GM18505 (cell line): ENCODE data around the gene TSPAN3.

Source experiments
- ATAC-seq: cut with Tn5 transposase; IDR thresholded peaks from one replicate; pipeline ENCODE4 v1.9.1; 2021; ENCODE audit not compliant: unreplicated experiment
- POLR2A ChIP-seq: IDR thresholded peaks from 4 replicates; pipeline ENCODE4 v1.6.1; 2011; ENCODE audit warnings: borderline replicate concordance; ENCODE audit not compliant: insufficient read depth, insufficient read length; ENCODE audit errors: extremely low read depth

TSPAN3 gene

DNA sequence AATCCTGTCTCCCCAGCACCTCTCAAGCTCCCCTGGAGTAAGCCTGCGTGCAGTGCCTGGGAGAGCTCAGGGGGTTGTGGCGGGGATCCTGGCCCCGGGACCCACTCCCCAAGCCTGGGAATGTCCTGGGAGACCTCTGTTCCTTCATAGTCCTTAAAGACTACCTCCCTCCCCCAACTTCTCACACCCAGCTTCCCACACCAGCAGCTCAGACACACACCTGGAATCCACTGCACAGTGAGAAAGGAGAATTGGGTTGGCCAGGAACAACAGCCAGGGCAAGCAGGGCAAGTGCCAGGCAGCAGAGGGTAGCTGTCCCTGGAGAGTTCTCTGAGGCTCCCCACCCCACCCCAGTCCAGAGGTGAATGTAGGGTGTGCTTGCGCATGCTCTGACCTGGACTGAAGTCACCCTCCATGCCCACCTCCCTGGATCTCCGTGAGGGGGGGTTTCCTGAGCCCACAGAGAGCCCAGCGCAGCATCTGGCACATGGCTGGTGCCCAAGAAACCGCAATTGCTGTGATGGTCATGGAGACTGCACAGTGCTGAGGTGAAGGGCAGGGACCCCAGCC is 53.7 kb downstream of the TSPAN3 start:
- no peak for TF ChIP-seq POLR2A
- no peak for ATAC-seq

DNA sequence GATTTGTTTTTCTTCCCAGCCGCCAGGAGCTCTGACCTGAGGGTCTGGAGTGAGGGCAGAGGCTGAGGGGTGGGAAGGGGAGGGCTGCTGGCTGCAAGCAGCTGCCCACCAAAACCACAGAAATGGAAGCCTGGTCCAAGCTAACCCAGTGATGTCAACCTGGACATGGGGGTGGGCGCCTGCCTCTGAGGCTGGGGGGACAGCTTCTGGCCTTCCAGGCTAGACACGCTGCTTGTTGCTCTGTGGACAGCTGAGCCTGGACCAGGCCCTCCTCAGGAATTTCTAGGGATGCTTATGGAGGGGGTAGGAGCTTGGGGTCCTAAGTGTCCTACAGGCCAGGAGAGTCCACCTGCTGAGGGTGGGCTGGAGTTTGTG is 54.6 kb downstream of the TSPAN3 start:
- no peak for TF ChIP-seq POLR2A
- no peak for ATAC-seq

DNA sequence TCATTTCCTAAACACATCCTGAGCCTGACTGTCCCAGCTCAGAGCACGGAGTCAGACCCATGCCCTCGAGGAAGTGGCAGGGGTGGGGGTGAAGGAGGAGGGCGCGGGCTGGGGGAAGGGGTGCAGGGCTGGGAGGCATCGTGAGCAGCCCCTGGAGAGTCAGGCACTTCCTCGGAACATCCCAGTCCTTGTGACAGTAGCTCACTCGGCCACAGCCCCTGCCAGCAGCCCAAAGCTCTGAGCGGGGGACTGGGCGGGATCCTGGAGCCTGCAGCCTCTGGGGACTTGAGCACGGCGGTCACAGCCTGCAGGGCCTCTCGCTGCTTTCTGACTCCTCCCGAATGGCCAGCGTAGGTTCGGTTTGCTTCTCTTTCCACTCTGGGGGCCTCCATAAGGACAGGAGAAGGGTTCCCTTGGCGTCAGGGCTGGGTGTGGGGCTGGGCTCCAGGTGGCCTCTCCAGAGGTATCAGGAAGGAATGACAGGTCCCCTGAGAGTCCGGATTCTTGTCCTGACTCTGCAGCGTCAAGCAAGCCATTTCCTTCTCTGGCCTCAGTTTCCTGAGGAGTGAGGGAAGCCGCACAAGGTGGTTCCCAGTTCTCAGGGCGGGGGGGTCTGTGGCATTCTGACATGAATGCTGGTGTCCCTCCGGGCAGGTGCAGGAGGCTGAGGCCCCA is 55.1 kb downstream of the TSPAN3 start:
- ATAC-seq = no peak
- no peak for TF ChIP-seq POLR2A

DNA sequence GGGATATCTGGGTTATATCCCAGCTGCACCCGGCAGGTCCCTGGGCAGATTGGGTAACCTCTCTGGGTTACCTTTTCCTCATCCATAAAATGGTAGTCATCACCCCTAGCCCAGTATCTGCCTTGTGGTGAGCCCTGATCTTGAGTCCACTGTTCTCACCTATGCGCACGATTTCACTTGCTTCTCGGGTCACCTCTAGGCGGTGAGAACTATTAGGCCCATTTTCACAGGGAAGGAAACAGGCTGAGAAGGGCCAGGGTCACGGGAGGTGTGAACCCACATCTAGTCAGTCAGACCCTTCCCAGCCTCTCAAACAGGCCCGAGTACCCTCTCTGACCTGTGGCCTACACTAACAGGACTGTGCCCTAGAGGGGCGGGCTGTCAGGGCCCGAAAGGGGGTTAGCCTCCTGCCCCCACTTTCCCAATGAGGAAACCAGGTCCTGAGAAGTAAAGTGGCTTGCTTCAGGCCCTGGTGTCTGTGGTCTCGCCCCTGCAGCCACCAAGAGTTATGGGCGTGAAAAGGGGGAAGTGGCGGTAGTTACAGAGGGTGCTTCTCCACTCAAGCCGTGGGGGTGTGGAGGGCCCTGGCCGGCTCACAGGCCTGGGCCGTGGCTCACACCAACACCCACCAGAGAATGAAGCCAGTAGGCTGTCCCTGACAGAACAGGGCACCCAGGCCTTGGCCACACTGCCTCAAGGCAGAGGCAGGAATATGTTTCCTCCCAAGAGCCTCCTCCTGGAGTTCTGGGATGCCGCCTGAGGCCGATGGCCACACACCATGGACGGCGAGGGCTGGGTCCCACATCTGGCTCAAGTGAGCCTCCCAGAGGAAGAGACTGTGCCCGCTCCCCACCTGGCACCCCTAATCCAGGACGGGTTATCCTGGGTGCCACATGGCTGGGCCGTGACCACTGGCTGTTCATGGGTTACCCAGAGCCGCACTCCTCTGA is 56.5 kb downstream of the TSPAN3 start:
- peak; percentile 50 for ATAC-seq
- TF ChIP-seq POLR2A = no peak

GRCh38 chr15:77013776-77014131 is 57.2 kb downstream of the TSPAN3 start:
- peak; percentile 48 for ATAC-seq
- no peak for TF ChIP-seq POLR2A

DNA sequence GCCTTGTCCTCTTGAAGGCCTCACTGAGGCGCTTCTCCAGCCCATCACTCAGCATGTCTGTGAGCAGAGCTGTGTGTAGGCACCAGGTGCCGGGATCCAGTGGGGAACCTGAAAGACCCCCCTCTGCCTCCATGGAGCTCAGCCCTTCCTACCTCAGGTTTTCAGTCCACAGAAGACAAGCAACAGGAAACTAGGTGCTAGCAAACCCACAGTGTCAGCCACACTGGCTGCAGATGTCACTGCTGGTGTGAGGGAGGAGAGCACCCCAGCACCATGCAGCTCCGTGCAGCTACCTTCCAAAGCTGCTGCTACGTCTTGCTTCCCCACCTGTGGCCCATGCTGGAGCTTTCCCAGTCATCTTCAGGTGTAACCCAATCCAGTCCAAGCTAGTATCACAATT is 58.0 kb downstream of the TSPAN3 start:
- no peak for ATAC-seq
- TF ChIP-seq POLR2A = no peak

DNA sequence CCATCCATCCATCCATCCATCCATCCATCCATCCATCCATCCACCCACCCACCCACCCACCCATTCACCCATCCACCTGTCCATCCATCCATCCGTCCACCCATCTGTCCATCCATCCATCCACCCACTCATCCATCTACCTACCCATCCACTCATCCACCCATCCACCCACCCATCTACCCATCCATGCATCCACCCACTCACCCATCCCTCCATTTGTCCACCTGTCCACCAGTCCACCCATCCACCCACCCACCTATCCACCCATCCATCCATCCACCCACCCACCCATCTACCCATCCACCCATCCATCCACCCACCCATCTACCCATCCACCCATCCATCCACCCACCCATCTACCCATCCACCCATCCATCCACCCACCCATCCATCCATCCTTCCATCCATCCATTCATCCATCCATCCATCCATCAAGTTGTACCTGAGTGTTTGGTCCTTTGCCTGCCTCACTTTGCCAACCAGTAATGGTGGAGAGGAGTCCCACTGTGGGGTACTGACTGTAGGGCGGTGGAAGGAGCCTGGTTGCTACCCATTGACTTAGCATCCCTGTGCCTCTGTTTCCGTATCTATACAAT is 58.7 kb downstream of the TSPAN3 start:
- no peak for TF ChIP-seq POLR2A
- no peak for ATAC-seq

GRCh38 chr15:77010857-77011256 is 60.1 kb downstream of the TSPAN3 start:
- no peak for TF ChIP-seq POLR2A
- no peak for ATAC-seq

- ATAC-seq = no peak
- no peak for TF ChIP-seq POLR2A
Measured at GRCh38 chr15:77010312-77010686, 60.6 kb downstream of the TSPAN3 start.

GRCh38 chr15:77009646-77010311 is 61.1 kb downstream of the TSPAN3 start:
- no peak for TF ChIP-seq POLR2A
- no peak for ATAC-seq

DNA sequence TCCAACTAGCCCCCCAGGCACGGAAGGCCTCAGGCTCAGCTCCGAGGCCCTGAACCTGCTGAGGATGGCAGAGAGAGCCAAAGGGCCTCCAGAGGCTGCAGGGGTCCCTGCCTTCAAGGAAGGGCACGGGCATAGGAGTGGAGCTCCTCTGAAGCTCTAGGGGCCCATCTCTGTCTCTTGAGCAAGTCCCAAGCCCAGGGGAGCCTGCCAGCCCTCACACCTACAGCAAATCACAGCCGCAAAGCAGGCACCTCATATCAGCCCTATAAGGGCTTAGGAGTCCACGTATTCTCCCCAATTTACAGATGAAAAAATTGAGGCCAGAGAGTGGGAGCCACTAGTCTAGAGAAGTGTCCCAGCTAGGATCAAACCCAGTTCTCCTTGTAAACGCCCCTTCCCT is 61.7 kb downstream of the TSPAN3 start:
- no peak for TF ChIP-seq POLR2A
- no peak for ATAC-seq

DNA sequence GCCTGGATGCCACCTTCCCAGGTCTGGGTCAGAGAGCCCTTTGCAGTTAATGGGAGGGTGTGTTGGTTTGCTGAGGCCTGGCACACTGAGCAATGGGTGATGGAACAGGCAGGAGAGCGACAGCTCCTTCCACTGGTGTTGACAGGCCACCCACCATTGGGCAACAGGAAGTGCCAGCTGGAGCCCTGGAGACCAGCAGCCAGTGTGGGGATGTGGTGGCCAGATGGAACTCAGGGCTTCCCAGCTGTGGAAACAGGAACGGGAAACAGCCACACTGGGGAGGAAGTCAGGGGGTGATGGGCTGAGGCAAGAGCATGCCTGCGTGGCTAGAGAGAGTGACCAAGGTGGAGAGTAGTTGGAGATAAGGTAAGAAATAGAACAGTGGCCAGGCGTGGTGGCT is 66.7 kb downstream of the TSPAN3 start:
- TF ChIP-seq POLR2A = no peak
- no peak for ATAC-seq
